ENCODE results near the gene MYG1. TPM values are rescaled to one million over a fixed set of nuclear protein-coding genes. Genes with fewer than 3 reads are reported as not detected.

MYG1 gene
- total RNA-seq, 3 donors from 2014 or later = 35.4 to 54.9 (median 38.0) TPM

DNA sequence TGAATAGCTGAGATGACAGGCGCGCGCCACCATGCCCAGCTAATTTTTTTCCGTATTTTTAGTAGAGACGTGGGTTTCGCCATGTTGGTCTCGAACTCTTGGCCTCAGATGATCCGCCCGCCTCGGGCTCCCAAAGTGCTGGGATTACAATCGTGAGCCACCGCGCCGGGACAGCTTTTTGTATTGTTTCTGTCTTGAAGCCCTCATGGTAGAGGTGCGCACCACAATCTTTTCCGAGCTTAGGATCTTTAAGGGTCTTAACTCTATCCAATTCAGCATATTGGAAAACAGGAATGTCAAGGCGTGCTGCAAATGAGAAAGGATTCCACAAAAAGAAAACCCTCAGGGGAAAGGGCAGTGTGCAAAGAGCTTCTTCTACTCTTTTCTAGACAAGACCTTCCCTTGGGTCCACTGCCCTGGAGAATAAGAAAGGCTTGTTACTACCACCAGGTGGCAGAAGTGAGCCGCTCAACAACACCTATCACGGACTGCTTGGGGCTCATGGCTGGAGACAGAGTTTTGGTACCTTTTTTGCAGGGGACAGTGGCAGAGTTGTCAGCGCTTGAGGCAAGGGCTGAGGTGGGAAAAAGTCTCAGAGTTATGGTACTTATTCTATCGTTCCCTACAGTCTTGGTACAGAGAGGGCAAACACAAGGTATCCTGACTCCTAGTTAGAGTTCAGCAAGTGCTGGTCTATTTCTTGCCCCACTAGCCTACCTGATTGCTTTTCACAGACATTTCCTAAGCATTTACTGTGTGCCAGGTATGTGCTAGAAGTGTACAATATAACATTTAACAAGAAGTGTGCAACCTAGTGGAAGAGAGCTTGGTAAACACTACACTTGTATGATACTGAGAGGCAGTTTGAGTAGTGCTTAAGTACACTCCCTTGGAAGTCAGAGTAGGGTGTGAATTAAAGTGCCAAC, 53.1 kb downstream of the MYG1 start:
- TF ChIP-seq, protein P1, sequence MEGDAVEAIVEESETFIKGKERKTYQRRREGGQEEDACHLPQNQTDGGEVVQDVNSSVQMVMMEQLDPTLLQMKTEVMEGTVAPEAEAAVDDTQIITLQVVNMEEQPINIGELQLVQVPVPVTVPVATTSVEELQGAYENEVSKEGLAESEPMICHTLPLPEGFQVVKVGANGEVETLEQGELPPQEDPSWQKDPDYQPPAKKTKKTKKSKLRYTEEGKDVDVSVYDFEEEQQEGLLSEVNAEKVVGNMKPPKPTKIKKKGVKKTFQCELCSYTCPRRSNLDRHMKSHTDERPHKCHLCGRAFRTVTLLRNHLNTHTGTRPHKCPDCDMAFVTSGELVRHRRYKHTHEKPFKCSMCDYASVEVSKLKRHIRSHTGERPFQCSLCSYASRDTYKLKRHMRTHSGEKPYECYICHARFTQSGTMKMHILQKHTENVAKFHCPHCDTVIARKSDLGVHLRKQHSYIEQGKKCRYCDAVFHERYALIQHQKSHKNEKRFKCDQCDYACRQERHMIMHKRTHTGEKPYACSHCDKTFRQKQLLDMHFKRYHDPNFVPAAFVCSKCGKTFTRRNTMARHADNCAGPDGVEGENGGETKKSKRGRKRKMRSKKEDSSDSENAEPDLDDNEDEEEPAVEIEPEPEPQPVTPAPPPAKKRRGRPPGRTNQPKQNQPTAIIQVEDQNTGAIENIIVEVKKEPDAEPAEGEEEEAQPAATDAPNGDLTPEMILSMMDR (IDR thresholded peaks at IDR 0.05) = peak; percentile 65

DNA sequence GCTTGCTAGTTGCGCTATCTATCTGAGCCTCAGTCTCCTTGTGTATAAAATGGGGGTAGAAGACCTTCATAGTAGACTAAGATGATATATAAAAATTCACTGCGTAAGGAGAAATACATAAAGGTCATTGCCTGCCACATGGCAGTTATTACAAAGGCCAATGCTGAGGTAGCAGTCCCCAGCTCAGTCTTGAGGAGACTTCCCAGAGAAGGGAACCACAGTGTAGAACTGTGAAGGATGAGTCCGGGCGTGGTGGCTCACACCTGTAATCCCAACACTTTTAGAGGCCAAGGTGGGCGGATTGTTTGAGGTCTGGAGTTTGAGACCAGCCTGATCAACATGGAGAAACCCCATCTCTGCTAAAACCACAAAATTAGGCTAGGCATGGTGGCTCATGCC, 53.8 kb downstream of the MYG1 start:
- TF ChIP-seq, protein P1 (IDR thresholded peaks at IDR 0.05) = no peak
- peak; percentile 35 for ATAC-seq
- intact Hi-C loops (cut with DNase I, micrococcal nuclease) = loop anchor here (2.0 kb wide), 2 partner anchors 66 to 68 kb away; no protein-coding TSS in a partner anchor

More for the DNA sequence above, 53.1 kb downstream of the MYG1 start:
- ATAC-seq = peak; percentile 99
- DNase-seq = peak in 2 of 3 donors; percentile 78 to 93
- Histone ChIP-seq H3K4me1 (ENCODE audit: low read depth) (peaks cover 11% of the 10 kb centered on the region), H3K36me3 (ENCODE audit: low read depth) (no peaks in the 10 kb centered on the region), H3K4me3 (no peak overlapping the region), H3K9me3 (no peaks in the 10 kb centered on the region)
- intact Hi-C loops (cut with DNase I, micrococcal nuclease) = loop anchor here (2.0 kb wide), 2 partner anchors 66 to 68 kb away; no protein-coding TSS in a partner anchor

DNA sequence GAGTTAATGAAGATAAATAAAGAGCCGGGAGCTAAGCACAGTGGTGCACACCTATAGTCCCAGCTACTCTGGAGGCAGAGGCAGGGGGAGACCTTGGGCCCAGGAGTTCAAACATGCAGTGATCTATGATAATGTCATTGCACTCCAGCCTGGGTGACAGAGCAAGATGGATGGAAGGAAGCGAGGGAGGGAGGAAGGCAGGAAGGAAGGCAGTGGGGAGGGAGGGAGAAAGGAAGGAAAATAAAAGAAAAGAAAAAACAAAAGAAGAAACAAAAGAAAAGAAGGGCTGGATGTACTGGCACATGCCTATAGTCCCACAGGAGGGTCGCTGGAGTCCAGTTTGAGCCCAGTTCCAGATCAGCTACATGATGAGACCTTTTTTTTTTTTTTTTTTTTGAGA, 55.6 kb downstream of the MYG1 start:
- H3K9me3 ChIP-seq = no peaks in the 10 kb centered on the region
- no peaks in the 10 kb centered on the region for H3K36me3 ChIP-seq (ENCODE audit: low read depth)
- peaks cover 11% of the 10 kb centered on the region for H3K4me1 ChIP-seq (ENCODE audit: low read depth)
- no peak overlapping the region for H3K4me3 ChIP-seq
- DNase-seq (no peak), ATAC-seq (no peak)
- intact Hi-C loops (cut with DNase I, micrococcal nuclease) = no loop called here
- TF ChIP-seq, protein P1 (IDR thresholded peaks at IDR 0.05) = no peak

More for the DNA sequence above, 53.8 kb downstream of the MYG1 start:
- peaks cover 11% of the 10 kb centered on the region for H3K4me1 ChIP-seq (ENCODE audit: low read depth)
- DNase-seq = no peak
- no peaks in the 10 kb centered on the region for H3K36me3 ChIP-seq (ENCODE audit: low read depth)
- H3K4me3 ChIP-seq = no peak overlapping the region
- H3K9me3 ChIP-seq = no peaks in the 10 kb centered on the region

Other genes starting within 250 kb of the MYG1 start
- 100 to 1,000 TPM in 1 of 3 donors, 10 to 100 TPM in 2; 22.6 to 119 (median 51.9) TPM for gene TNS2, start 249.6 kb upstream of the MYG1 start, total RNA-seq
- gene SPRYD3, start 220.3 kb upstream of the MYG1 start, total RNA-seq = 10 to 100 TPM; 27.3 to 51.0 (median 32.5) TPM
- gene IGFBP6, start 202.0 kb upstream of the MYG1 start, total RNA-seq = 10 to 100 TPM in 2 of 3 donors, 1 to 10 TPM in 1; 10.0 to 93.4 (median 27.1) TPM
- gene SOAT2, start 196.2 kb upstream of the MYG1 start, total RNA-seq = under 1 TPM in 1 of 3 donors, not detected in 2; 0.41 TPM
- 10 to 100 TPM; 26.1 to 52.9 (median 46.0) TPM for gene ZNF740, start 119.0 kb upstream of the MYG1 start, total RNA-seq
- 10 to 100 TPM; 23.4 to 44.4 (median 38.7) TPM for gene CSAD, start 118.8 kb upstream of the MYG1 start, total RNA-seq
- gene ITGB7, start 92.4 kb upstream of the MYG1 start, total RNA-seq = 10 to 100 TPM in 1 of 3 donors, 1 to 10 TPM in 2; 6.2 to 13.8 (median 7.3) TPM
- gene RARG, start 67.5 kb upstream of the MYG1 start, total RNA-seq = 10 to 100 TPM; 10.7 to 35.3 (median 16.9) TPM
- gene ESPL1, start 31.4 kb upstream of the MYG1 start, total RNA-seq = 10 to 100 TPM in 1 of 3 donors, 1 to 10 TPM in 2; 4.5 to 13.1 (median 5.8) TPM
- 100 to 1,000 TPM; 262 to 390 (median 268) TPM for gene PFDN5, start 4.2 kb upstream of the MYG1 start, total RNA-seq
- gene AAAS, start 21.9 kb downstream of the MYG1 start, total RNA-seq = 10 to 100 TPM; 40.2 to 46.9 (median 46.3) TPM
- not detected for gene SP7, start 36.7 kb downstream of the MYG1 start, total RNA-seq
- 100 to 1,000 TPM in 2 of 3 donors, 10 to 100 TPM in 1; 96.1 to 111 (median 105) TPM for gene SP1, start 80.5 kb downstream of the MYG1 start, total RNA-seq
- under 1 TPM in 1 of 3 donors, not detected in 2; 0.16 TPM for gene AMHR2, start 124.2 kb downstream of the MYG1 start, total RNA-seq
- 100 to 1,000 TPM; 283 to 581 (median 528) TPM for gene PRR13, start 142.0 kb downstream of the MYG1 start, total RNA-seq
- gene PCBP2, start 152.4 kb downstream of the MYG1 start, total RNA-seq = 100 to 1,000 TPM; 584 to 701 (median 615) TPM
- 10 to 100 TPM in 1 of 3 donors, 1 to 10 TPM in 2; 3.2 to 18.8 (median 8.9) TPM for gene MAP3K12, start 199.8 kb downstream of the MYG1 start, total RNA-seq
- gene TARBP2, start 201.6 kb downstream of the MYG1 start, total RNA-seq = 10 to 100 TPM; 22.9 to 26.8 (median 25.1) TPM
- gene NPFF, start 207.8 kb downstream of the MYG1 start, total RNA-seq = not detected